ENCODE data around the gene LRRC32.

Gene LRRC32

GRCh38 chr11:76661834-76662434 is 8.6 kb downstream of the LRRC32 start:
- DNase-seq, result no peak

- no peak for DNase-seq
Measured at GRCh38 chr11:76661306-76661751, 9.2 kb downstream of the LRRC32 start.

- no peak for DNase-seq
Measured at GRCh38 chr11:76660533-76661305, 9.8 kb downstream of the LRRC32 start.

- DNase-seq, result no peak
Measured at GRCh38 chr11:76659672-76660532, 10.6 kb downstream of the LRRC32 start.

GRCh38 chr11:76658651-76659650 is 11.6 kb downstream of the LRRC32 start:
- no peak for DNase-seq

- no peak for DNase-seq
Measured at GRCh38 chr11:76658231-76658630, 12.3 kb downstream of the LRRC32 start.

GRCh38 chr11:76657187-76658170 is 13.1 kb downstream of the LRRC32 start:
- no peak for DNase-seq

GRCh38 chr11:76656571-76657081 is 13.9 kb downstream of the LRRC32 start:
- DNase-seq, result no peak

GRCh38 chr11:76656050-76656531 is 14.5 kb downstream of the LRRC32 start:
- no peak for DNase-seq

- DNase-seq, result no peak
Measured at GRCh38 chr11:76655501-76656049, 15.0 kb downstream of the LRRC32 start.

GRCh38 chr11:76654980-76655379 is 15.6 kb downstream of the LRRC32 start:
- DNase-seq, result no peak

GRCh38 chr11:76654298-76654851 is 16.2 kb downstream of the LRRC32 start:
- no peak for DNase-seq

GRCh38 chr11:76653674-76654284 is 16.8 kb downstream of the LRRC32 start:
- DNase-seq, result no peak

GRCh38 chr11:76653012-76653673 is 17.4 kb downstream of the LRRC32 start:
- no peak for DNase-seq

GRCh38 chr11:76649851-76650372 is 20.6 kb downstream of the LRRC32 start:
- DNase-seq, result no peak

- no peak for DNase-seq
Measured at GRCh38 chr11:76649011-76649410, 21.5 kb downstream of the LRRC32 start.

GRCh38 chr11:76648061-76648460 is 22.5 kb downstream of the LRRC32 start:
- DNase-seq, result no peak

GRCh38 chr11:76646882-76647534 is 23.5 kb downstream of the LRRC32 start:
- no peak for DNase-seq
